Suppressor macrophage treated with lipopolysaccharide for 1 hour (primary cell): ENCODE results near the gene EIF4E3.

Experiments
- DNase-seq, 3 donors: peaks; one replicate each; pipeline ENCODE4 v3.0.0-alpha.2; 2020 to 2022

Gene EIF4E3

DNA sequence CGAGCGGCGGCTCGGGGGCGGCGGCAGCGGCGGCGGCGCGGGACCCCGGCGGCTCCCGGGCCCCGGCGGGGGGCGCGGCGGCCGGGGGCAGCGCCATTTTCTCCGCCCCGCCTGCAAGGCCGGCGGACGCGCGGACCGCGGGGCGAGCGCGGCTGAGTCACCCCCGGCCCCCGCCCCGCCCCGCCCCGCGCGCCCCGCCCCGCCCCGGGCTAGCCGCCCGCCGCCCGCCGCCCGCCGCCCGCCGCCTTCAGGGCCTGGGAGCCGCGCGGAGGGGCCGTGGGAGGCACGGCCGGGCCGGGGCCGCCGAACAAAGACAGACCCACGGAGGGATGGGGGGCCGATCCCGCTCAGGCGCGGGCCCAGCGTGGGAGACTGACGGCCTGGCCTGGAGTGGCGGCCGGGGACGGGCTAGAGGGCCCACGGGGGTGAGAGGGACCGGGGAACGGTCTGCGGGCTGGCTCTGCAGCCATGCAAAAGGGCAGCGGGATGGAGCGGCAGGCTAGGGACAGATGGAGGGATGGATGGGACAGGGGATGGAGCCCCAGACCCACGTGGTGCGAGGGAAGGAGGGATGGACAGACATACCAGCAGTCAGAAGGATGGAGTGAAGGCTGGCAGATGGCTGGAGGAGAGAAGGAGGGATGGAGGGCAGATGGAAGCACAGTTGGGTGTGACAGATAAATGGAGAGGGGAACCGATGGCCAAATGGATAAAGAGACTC lies at the start of gene EIF4E3:
Gene EIF4E3 (minus strand): TSS at position 132 of the 721 bp plus-strand sequence. CDS start 35 bp downstream, at position 97.
- peak; percentile 66 to 91 (median 83) for DNase-seq

DNA sequence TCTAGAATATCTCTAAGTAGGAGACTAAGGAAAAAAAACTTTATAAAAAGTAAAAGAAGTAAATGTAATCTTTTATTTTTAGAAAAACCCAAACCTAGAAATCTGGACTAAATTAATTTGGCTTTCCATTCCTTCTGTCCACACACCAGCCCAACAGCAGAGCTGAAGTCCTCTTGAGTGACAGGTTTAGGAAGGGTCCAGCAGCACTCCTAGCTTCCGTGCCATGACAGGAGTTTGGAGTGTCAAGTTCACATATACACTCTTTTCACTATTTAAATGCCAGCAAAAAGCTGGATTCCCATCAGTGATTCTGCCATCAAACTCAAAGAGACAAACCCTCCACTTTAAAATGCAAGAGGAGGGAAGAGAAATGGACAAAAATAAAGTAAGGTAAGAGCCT lies 46.7 kb upstream of the EIF4E3 start:
- DNase-seq = no peak

DNA sequence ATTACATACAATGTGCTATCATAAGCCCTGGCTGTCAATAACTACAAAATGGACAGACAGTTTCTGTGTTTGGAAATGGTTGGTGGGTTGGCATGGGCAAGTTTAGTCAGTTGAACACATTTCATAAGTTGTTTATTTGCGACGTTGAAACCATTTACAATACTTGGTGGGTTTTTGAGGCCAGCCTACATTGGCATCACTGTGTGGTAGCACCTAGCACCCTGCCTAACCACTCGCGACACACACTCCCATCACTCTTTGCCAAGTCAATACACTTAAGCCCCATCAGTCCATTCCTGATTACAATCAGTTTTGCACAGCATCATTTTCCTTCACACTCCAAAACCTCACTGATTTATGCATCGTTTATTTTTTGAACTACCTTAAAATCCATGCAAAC lies 45.9 kb upstream of the EIF4E3 start:
- DNase-seq = no peak

DNA sequence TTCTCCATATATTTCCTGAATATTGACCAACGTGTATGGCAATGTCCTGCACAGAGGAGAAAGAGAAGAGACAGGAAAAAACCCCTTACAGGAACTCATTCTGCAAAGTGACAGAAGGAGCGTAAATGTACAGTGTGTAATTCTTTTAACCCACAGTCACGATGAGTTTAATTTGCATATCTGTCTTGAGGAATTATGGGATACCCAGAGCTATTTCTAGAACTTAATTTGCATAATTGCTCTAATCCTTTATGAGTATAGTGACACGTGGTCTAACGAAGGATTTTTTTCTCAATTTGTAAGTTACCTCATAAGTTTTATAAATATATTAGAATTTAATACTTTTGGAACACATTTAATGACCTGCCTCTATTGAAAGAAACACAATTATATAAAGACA lies 38.2 kb upstream of the EIF4E3 start:
- peak in 1 of 3 donors; percentile 17 for DNase-seq

DNA sequence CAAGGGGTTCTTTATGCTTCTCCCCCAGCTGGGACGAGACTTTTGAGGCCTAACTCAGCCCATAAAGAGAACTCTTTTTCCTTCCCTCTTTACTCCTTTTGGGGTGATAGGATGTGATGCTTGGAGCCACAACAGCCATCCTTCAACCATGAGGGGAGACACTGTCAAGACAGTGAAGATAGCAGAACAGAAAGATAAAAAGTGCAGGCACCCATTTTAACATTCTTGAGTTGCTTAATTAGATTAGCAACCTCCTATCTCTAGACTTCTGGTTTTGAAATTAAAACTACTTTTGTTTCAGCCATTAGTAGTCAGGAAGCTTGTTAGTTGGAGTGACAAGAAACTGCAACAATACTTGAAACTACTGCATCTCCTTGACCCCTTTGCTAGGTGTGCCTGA lies 34.9 kb upstream of the EIF4E3 start:
- no peak for DNase-seq

DNA sequence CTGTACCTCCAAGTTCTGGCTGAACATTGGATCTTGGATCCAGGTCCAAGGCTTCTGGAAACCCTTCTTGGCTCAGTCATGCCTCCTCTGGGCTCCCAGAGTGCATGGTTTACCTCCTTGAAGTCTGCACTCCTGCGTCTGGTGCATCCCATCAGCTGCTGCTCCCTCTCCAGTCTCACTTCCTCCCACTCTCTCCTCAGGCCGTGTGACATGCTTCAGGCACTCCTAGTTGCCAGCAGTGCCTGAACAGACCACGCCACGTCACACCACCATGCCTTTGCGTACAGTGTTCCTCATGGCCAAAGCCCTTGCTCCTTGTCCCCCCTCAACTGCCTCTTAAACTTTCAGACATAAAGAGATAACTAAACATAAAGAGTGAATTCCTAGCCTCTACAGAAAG lies 34.2 kb upstream of the EIF4E3 start:
- peak; percentile 59 to 76 (median 70) for DNase-seq

DNA sequence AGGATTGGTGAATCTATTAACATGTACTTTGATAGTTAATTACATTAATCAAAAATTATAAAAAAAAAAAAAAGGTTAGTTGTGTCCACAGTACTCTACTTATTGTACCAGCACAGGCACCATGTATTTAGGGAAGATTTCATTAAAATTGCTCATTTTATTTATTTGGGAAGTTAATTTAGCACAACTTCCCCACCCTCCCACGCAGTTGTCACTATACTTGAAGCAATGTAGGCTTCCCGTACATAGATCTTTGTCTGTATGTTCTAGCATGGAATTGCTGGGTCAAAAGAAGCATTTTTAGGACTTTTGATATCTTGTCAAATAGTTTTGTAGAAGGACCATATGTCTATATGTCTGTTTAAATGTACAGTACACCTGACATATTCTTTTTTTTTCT lies 32.9 kb upstream of the EIF4E3 start:
- peak in 2 of 3 donors; percentile 61 to 64 for DNase-seq

DNA sequence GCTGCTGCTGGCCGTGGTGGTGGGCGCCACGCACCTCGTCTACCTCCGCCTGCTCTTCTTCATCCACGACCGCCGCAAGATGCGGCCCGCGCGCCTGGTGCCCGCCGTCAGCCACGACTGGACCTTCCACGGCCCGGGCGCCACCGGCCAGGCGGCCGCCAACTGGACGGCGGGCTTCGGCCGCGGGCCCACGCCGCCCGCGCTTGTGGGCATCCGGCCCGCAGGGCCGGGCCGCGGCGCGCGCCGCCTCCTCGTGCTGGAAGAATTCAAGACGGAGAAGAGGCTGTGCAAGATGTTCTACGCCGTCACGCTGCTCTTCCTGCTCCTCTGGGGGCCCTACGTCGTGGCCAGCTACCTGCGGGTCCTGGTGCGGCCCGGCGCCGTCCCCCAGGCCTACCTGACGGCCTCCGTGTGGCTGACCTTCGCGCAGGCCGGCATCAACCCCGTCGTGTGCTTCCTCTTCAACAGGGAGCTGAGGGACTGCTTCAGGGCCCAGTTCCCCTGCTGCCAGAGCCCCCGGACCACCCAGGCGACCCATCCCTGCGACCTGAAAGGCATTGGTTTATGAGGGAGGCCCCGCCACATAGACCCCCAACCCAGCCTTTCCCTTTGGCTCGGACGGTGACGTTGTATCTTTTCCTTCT lies 29.5 kb upstream of the EIF4E3 start:
- peak in 1 of 3 donors; percentile 26 for DNase-seq

DNA sequence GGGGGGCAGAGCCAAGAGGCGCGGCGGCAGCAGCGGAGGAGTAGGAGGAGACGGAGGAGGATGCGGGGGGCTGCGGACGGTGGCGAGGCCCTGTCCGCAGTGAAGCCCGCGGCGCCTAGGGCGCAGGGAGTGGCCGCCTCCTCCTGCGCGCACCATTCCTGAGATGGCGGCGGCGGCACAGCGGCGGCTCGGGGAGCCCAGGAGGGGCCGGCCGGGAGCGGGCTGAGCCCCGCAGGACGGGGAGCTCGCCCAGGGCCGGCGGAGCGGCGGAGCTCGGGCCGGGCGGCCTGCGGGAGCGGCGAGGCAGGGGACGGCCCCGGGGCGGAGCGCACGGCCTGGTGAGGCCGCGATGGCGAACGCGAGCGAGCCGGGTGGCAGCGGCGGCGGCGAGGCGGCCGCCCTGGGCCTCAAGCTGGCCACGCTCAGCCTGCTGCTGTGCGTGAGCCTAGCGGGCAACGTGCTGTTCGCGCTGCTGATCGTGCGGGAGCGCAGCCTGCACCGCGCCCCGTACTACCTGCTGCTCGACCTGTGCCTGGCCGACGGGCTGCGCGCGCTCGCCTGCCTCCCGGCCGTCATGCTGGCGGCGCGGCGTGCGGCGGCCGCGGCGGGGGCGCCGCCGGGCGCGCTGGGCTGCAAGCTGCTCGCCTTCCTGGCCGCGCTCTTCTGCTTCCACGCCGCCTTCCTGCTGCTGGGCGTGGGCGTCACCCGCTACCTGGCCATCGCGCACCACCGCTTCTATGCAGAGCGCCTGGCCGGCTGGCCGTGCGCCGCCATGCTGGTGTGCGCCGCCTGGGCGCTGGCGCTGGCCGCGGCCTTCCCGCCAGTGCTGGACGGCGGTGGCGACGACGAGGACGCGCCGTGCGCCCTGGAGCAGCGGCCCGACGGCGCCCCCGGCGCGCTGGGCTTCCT lies 28.8 kb upstream of the EIF4E3 start, which contains the start of gene GPR27:
Gene GPR27 (plus strand): TSS at position 155 of the 909 bp plus-strand sequence. CDS start 195 bp downstream, at position 350.
- peak; percentile 35 to 73 (median 56) for DNase-seq

DNA sequence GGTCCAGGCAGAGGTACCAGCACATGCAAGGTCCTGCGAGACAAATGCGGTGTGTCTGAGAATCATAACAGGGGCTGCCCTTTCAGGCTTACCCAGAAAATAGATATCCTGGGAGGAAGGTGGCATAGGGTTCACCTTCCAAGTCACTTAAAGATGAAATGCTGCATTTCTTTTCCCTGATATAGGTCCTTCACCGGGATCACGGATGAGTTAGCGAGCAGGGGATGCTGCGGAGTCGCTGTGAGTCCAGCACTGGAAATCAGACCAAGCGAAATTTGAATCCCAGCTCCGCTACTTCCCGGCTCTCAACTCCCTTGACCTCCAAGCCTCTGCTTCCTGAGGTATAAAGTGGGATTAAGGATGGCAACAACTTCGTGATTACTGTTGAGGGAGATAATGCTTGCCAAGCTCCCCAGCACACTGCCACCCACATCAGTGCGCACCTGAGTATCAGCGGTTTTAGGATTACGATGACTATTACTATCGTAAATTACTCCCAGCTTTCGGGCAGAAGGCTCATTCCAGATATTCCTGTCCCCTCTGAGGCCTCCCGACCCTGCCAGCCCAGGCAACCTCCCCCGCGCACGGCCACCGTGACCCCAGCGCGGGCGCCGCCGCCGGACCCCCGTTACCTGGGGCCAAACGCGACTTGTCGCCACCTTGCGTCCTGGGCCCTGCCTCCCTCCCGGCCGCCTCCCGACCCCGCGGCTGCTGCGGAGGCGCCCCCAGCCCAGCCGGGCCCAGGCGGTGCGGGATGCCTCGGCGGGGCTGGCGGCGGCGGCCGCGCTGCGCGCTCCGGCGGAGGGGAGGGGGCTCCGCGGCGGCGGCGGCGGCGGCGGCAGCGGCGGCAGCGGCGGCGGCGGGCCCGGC lies 27.9 kb upstream of the EIF4E3 start:
- no peak for DNase-seq

DNA sequence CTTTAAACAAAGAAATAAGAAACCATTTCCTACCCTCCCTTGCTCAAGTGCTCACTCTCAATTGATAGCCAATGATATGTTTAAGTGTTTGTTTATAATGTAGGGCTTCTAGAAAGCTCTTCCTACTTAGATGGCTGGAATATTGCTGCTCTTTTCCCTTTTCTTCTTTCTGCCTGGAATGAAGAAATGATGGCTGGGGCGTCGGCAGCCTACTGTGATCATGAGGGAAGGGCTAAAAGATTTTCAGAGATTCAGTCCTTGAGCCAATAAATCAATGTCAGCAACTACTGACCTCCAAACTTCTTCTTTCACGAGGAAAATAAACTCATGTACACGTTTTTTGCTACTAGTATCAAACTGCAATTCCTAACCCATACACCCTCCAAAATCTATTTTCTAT lies 26.4 kb upstream of the EIF4E3 start:
- no peak for DNase-seq

DNA sequence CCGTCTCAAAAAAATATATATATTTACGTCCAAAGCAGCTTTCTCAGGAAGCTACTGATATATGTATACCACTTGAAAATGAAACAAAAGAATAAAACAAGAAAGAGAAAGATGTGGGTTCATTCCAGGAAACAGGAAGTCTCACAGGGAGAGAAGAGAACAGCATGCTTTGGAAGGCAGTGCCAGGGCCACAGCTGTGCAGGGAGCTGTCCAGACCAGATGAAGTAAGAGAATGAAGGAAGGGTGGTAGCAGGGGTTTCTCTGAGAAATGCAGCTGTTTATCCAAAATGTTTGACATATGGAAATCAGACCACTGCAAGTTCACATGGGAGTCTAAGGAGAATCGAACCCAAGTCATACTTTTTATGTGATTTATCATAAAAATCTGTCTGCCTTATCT lies 19.5 kb upstream of the EIF4E3 start:
- no peak for DNase-seq

DNA sequence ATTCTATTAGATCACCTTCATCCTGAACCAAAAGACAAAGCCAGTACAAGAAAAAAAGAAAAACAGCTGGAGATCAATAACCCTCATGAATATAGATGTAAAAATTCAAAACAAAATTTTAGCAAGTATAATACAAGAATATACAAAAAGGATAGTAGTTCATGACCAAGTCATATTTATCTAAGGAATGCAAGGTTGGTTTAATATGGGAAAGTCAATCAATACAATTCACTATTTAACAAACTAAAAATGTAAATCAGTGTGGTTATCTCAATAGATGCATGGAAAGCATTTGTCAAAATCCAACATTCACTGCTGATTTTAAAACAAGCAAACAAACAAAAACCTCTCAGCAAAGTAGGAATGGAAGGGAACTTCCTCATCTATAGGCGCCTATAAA lies 17.4 kb upstream of the EIF4E3 start:
- DNase-seq = no peak

DNA sequence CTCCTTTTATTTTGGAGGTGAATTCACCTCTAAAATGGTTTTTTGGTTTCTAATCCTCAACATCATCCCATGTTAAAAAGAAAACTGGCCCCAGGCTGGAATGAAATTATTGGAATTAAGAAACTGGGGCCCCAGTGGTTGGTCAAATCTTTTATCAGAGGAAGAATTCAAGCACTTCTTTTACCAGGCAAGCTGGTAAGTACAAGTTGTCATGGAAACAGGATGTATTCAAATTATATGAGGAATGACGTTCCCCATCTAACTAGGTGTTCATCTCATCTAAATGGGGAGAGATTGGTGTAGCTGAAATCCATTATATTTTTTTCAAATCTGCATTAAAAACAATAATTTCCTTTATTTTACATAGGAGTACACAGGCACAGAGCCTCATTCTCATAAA lies 9.7 kb upstream of the EIF4E3 start:
- no peak for DNase-seq

DNA sequence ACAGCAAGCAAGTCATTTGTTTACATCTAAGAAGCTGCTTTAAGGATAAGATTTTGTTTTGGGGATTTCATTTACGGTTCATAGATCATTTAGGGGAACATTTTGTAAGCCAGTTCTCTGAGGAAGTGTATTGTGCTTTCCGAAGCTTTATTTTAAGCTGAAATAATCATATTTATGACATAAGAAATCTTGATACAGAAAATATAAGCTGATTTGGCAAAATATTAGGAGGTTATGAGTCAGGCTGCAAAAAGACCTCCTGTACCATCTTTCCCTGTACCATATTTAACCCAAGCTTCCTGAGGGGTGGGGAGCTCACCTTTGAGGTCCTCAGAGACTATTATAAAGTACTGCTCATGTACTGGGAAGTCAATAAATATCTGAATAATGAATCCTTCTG lies 8.1 kb upstream of the EIF4E3 start:
- DNase-seq = no peak

DNA sequence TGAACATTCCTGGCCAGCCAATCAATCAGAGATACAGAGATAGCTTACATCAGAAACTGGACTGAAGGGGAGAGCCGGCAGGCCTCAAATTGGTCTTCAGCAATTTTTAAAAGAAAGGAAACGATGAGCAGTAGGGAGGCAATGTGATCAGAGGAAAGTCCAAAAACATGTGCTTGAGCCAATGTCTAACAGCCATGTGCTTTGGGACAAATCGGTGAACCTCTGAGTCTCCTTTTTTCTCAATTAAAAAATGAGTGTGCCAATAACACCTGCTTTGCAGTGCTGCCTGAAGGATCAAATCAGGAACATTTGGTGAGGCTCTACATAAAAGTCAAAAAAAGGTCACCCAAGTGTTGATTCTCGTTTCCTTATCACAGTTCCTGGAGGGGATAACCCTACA lies 7.4 kb upstream of the EIF4E3 start:
- DNase-seq = no peak

DNA sequence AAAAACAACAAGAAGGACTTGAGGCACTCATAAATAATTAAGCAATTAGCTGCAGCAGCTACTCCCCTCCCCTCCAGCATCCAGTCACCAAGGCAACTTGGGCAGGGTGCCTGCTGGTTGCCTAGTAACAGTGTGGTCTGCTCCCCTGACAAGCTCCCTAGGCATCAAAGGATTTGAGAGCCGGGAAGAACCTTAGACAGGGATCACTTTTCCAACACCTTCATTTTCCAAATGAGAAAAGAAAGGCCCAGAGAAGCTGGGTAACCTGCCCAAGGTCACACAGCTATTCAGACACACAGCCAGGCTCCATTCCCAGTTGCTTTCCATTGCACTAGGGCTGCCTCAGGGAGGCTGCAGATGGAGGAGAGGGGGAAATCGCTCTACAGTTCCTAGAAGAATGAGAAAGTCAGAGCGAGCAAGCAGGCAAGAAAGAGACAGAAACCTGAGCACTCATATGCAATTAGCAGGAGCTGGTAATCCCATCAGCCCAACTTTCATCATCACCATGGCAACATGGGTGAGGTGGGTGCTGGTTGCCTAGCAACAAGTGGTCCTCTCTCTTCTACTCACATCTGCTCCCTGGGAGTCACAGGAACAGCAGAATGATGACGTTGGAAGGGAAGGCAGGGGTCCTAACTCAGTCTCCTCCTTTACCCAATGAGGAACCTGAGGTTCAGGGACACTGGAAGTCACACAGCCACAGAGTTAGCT lies 3.6 kb upstream of the EIF4E3 start:
- no peak for DNase-seq

DNA sequence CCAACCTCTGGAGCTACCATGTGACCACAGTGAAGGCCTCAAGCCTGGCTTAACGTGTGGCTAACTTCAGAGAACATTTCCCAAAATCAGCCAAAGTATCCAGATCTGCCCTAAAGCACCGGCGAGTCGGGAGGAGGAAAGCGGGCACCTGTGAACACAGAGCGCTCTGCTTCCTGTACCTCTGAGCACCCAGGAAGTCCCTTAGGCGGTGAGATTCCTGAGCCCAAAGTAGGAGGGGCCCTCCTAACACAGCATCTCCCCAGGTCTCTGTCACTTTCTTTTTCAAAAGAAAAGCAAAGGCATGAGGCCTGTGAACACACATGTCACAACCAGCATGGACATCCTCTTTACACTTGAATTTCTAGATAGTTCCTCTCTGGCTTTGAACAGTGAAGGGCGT lies 944 bp upstream of the EIF4E3 start:
- DNase-seq = peak; percentile 21 to 36 (median 28)

DNA sequence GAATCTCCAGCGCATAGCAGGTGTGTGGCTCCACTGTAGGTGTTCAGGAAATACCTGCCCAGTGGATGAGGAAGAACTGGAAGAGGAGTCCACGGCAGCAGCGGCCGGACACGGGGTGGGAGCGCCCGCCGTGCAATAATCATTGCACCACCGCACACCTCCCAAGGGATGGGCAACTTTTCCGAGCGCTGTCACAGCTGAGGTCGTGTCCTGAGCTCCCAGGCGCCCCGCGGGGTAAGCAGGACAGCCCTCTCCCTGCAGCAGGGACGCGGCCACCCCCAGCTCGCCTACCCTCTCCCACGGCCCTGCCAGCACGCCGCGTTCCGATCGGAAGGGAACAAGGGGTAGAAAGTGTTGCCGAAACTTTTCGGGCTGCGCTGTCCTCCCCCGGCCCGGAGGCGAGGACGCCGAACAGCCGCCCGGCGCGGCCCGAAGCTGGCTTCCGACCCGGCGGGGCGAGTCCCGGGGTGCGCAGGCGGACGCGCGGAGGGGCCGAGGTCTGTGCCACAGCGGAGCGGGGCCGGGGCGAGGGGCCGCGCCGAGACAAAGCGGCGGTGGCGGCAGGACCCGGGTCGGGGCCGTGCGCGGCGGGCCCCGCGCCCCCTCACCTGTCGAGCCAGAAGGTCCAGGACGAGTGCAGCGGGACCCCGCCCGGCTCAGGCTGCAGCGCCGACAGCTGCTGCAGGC lies 475 bp downstream of the EIF4E3 start:
- peak; percentile 39 to 68 (median 51) for DNase-seq

DNA sequence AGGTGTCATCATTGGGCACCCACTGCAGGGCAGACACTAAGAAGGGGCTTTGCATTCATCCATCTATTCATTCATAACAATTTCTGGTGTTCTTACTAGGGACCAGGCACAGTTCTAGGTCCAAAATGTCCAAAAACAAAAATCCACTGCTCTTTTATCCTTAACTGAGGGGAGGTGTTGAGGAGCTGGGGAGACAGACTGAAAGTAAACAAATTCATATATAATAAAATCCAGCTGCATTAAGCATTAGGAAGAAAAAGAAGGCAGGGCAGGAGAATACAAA lies 1.1 kb downstream of the EIF4E3 start:
- DNase-seq = no peak

DNA sequence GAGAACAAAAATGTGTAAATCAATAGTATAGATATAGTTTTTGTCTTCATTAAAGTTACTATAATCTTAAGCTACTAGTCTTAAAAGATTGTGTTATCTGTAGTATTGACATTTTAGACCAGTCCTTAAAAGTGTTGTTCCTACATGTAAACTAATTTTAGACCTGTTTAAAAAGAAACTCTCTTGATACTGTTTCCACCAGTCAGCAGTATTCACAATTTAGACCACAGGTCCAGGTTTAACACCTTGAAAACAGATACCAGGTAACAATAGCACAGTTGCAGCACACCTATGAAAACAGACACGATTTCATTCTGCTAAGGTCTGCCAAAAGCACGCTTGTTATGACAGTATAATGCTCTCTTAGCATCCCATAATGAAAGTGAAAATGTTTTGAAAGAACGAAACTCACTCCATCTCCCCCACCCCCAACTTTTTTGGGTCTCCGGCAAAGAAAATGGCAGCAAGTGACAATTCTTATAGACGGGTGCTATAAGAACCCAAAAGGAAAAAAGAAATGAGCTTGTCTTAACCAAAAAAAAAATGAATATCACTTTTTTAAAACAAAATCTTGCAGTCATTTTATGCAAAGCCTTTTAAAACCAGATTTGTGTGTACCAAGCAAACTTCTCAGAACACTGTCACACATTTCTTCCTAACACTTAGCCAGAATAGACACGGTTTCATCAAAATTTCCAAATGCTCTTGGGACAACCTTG lies 1.6 kb downstream of the EIF4E3 start:
- peak; percentile 36 to 48 (median 42) for DNase-seq
